IPS DF 6.9 (cell line): ENCODE data around the gene PREX1.

Source experiments
- DNase-seq: peaks from one replicate; pipeline ENCODE4 v3.0.0-alpha.2; 2013; ENCODE audit warnings: low read depth, low spot score
- H3K27ac ChIP-seq: one replicate; pipeline ENCODE4 v1.5.1; 2013; ENCODE audit warnings: low read length, control low read depth
- H3K27me3 ChIP-seq: 2 replicates; pipeline ENCODE4 v1.6.1; 2013; ENCODE audit warnings: mild to moderate bottlenecking, low read length; ENCODE audit not compliant: control insufficient read depth, insufficient read depth
- H3K36me3 ChIP-seq: 2 replicates; pipeline ENCODE4 v1.6.1; 2013; ENCODE audit warnings: low read length; ENCODE audit not compliant: control insufficient read depth, insufficient read depth
- H3K4me1 ChIP-seq: 2 replicates; pipeline ENCODE4 v1.6.1; 2013; ENCODE audit warnings: low read length; ENCODE audit not compliant: control insufficient read depth, insufficient read depth
- H3K4me3 ChIP-seq: 2 replicates; pipeline ENCODE4 v1.5.1; 2013; ENCODE audit warnings: mild to moderate bottlenecking, low read length
- H3K9me3 ChIP-seq: 2 replicates; pipeline ENCODE4 v1.6.1; 2013; ENCODE audit warnings: low read length, inconsistent platforms; ENCODE audit not compliant: control insufficient read depth, insufficient read depth
- WGBS: extraction: QIAGEN DNeasy Blood & Tissue Kit; methylation state at CpG from one replicate; pipeline ENCODE4 v1.1.7; 2013; ENCODE audit warnings: mixed read lengths, missing lambda C conversion rate; ENCODE audit not compliant: insufficient read length, insufficient coverage; 5-methylcytosine and 5-hydroxymethylcytosine counted together

The PREX1 gene

GRCh38 chr20:48794816-48795457 is 32.9 kb downstream of the PREX1 start:
- Histone ChIP-seq H3K36me3 (no peaks in the 10 kb centered on the region), H3K4me3 (no peak overlapping the region), H3K9me3 (no peaks in the 10 kb centered on the region), H3K4me1 (peaks cover 10% of the 10 kb centered on the region; the same call in 1 of the 2 replicates), H3K27ac (no peak overlapping the region), H3K27me3 (no peaks in the 10 kb centered on the region)
- no peak for DNase-seq
- no CpG with 5 or more reads among the region's 5 CpGs for WGBS

- no CpG with 5 or more reads among the region's 5 CpGs for WGBS
- no peaks in the 10 kb centered on the region for H3K27me3 ChIP-seq
- DNase-seq = peak; percentile 20
- H3K4me3 ChIP-seq = no peak overlapping the region
- H3K9me3 ChIP-seq = no peaks in the 10 kb centered on the region
- peaks cover 10% of the 10 kb centered on the region; the same call in 1 of the 2 replicates for H3K4me1 ChIP-seq
- H3K27ac ChIP-seq = no peak overlapping the region
- no peaks in the 10 kb centered on the region for H3K36me3 ChIP-seq
Measured at GRCh38 chr20:48794360-48794759, 33.4 kb downstream of the PREX1 start.

GRCh38 chr20:48793776-48794175 is 34.0 kb downstream of the PREX1 start:
- WGBS = no CpG with 5 or more reads among the region's 3 CpGs
- no peak for DNase-seq
- H3K9me3 ChIP-seq = no peaks in the 10 kb centered on the region
- no peaks in the 10 kb centered on the region for H3K36me3 ChIP-seq
- peaks cover 10% of the 10 kb centered on the region; the same call in 1 of the 2 replicates for H3K4me1 ChIP-seq
- no peaks in the 10 kb centered on the region for H3K27me3 ChIP-seq
- H3K27ac ChIP-seq = no peak overlapping the region
- H3K4me3 ChIP-seq = no peak overlapping the region

GRCh38 chr20:48791666-48792071 is 36.1 kb downstream of the PREX1 start:
- no peak overlapping the region for H3K27ac ChIP-seq
- WGBS = no CpG with 5 or more reads among the region's 6 CpGs
- no peaks in the 10 kb centered on the region for H3K27me3 ChIP-seq
- peaks cover 2% of the 10 kb centered on the region; the same call in 1 of the 2 replicates for H3K4me1 ChIP-seq
- H3K4me3 ChIP-seq = no peak overlapping the region
- no peak for DNase-seq
- no peaks in the 10 kb centered on the region for H3K36me3 ChIP-seq
- H3K9me3 ChIP-seq = no peaks in the 10 kb centered on the region

- no peak for DNase-seq
- H3K9me3 ChIP-seq = no peaks in the 10 kb centered on the region
- no peak overlapping the region for H3K27ac ChIP-seq
- no peaks in the 10 kb centered on the region for H3K36me3 ChIP-seq
- no peaks in the 10 kb centered on the region for H3K27me3 ChIP-seq
- no CpG with 5 or more reads among the region's 11 CpGs for WGBS
- H3K4me3 ChIP-seq = no peak overlapping the region
- peaks cover 2% of the 10 kb centered on the region; the same call in 1 of the 2 replicates for H3K4me1 ChIP-seq
Measured at GRCh38 chr20:48791014-48791413, 36.8 kb downstream of the PREX1 start.

GRCh38 chr20:48790473-48791003 is 37.3 kb downstream of the PREX1 start:
- H3K4me3 ChIP-seq = no peak overlapping the region
- WGBS = no CpG with 5 or more reads among the region's 5 CpGs
- H3K9me3 ChIP-seq = no peaks in the 10 kb centered on the region
- H3K27me3 ChIP-seq = no peaks in the 10 kb centered on the region
- no peak for DNase-seq
- H3K4me1 ChIP-seq = peaks cover 2% of the 10 kb centered on the region; the same call in 1 of the 2 replicates
- H3K27ac ChIP-seq = no peak overlapping the region
- H3K36me3 ChIP-seq = no peaks in the 10 kb centered on the region

GRCh38 chr20:48789781-48790472 is 37.9 kb downstream of the PREX1 start:
- H3K27ac ChIP-seq = no peak overlapping the region
- no peaks in the 10 kb centered on the region for H3K36me3 ChIP-seq
- no peak overlapping the region for H3K4me3 ChIP-seq
- no peaks in the 10 kb centered on the region for H3K27me3 ChIP-seq
- H3K4me1 ChIP-seq = peaks cover 2% of the 10 kb centered on the region; the same call in 1 of the 2 replicates
- DNase-seq = no peak
- H3K9me3 ChIP-seq = no peaks in the 10 kb centered on the region
- WGBS = no CpG with 5 or more reads among the region's 9 CpGs

GRCh38 chr20:48789185-48789668 is 38.6 kb downstream of the PREX1 start:
- Histone ChIP-seq H3K27me3 (no peaks in the 10 kb centered on the region), H3K36me3 (no peaks in the 10 kb centered on the region), H3K4me1 (peaks cover 2% of the 10 kb centered on the region; the same call in 1 of the 2 replicates), H3K27ac (no peak overlapping the region), H3K4me3 (no peak overlapping the region), H3K9me3 (no peaks in the 10 kb centered on the region)
- no peak for DNase-seq
- WGBS = no CpG with 5 or more reads among the region's 6 CpGs

GRCh38 chr20:48788486-48789072 is 39.2 kb downstream of the PREX1 start:
- no peaks in the 10 kb centered on the region for H3K4me1 ChIP-seq
- H3K9me3 ChIP-seq = no peaks in the 10 kb centered on the region
- no peak overlapping the region for H3K4me3 ChIP-seq
- WGBS = no CpG with 5 or more reads among the region's 9 CpGs
- DNase-seq = no peak
- no peaks in the 10 kb centered on the region for H3K36me3 ChIP-seq
- no peaks in the 10 kb centered on the region for H3K27me3 ChIP-seq
- no peak overlapping the region for H3K27ac ChIP-seq

- Histone ChIP-seq H3K27ac (no peak overlapping the region), H3K36me3 (no peaks in the 10 kb centered on the region), H3K4me3 (no peak overlapping the region), H3K27me3 (no peaks in the 10 kb centered on the region), H3K4me1 (no peaks in the 10 kb centered on the region), H3K9me3 (no peaks in the 10 kb centered on the region)
- DNase-seq = no peak
- WGBS = no CpG with 5 or more reads among the region's 9 CpGs
Measured at GRCh38 chr20:48787861-48788375, 39.9 kb downstream of the PREX1 start.
